Esophagus squamous epithelium (tissue), 5 donors: ENCODE results near the gene PAPSS2. TPM values are rescaled to one million over a fixed set of nuclear protein-coding genes. Genes with fewer than 3 reads are reported as not detected.
"Not testable (repeated sequence)": the region's sequence is repeated elsewhere in the genome, so short reads cannot be mapped to it uniquely, and the experiment has no call there.

Experiments
- DNase-seq: peaks from one replicate; lab custom pipeline; 2025; lab: John Stamatoyannopoulos, UW
- H3K27ac ChIP-seq, 4 donors: fragments of 200-600 bp; sonication (generic); one replicate each; pipeline ENCODE4 v1.5.1; 2016 to 2019; ENCODE audit warnings: mild to moderate bottlenecking in 1 of 4
- H3K27me3 ChIP-seq, 4 donors: fragments of 200-600 bp; sonication (generic); 1 replicate in 3 of 4; 2 replicates in 1 of 4; pipeline versions ENCODE4 v1.5.1 to v1.6.0; 2017 to 2021; ENCODE audit warnings: antibody characterized with exemption in 1 of 4
- H3K36me3 ChIP-seq, 3 donors: fragments of 200-600 bp; sonication (generic); one replicate each; pipeline ENCODE4 v1.5.1; 2016 to 2019
- H3K4me1 ChIP-seq, 3 donors: fragments of 200-600 bp; sonication (generic); one replicate each; pipeline ENCODE4 v1.5.1; 2017 to 2019
- H3K4me3 ChIP-seq, 4 donors: fragments of 200-600 bp; sonication (generic); 1 replicate in 3 of 4; 2 replicates in 1 of 4; pipeline ENCODE4 v1.5.1; 2016 to 2019; ENCODE audit warnings: mild to moderate bottlenecking in 2 of 4, moderate library complexity in 1 of 4
- H3K9me3 ChIP-seq, 3 donors: fragments of 200-600 bp; sonication (generic); one replicate each; pipeline ENCODE4 v1.5.1; 2016 to 2019
- POLR2A ChIP-seq, 4 donors: fragments of 450-650 bp; IDR thresholded peaks; one replicate each; pipeline ENCODE4 v1.6.1; 2017; ENCODE audit warnings: antibody characterized with exemption in 4 of 4, mild to moderate bottlenecking in 4 of 4, moderate library complexity in 3 of 4
- WGBS, 2 donors: methylation state at CpG; one replicate each; pipeline ENCODE4 v1.1.5; 2018; 5-methylcytosine and 5-hydroxymethylcytosine counted together
- intact Hi-C: fragments of 100-400 bp; cut with DNase I; formaldehyde crosslinking; loops from one replicate; pipeline ENCODE4 v1.15.0; 2022
- total RNA-seq, 4 donors: library from RNA; depleted of rRNA; stranded (reverse); fragments of >200 nt; gene quantifications; one replicate each; pipeline ENCODE4 v1.1.0, GENCODE V29; 2016
- TF ChIP-seq, protein P1 (sequence below), 6 experiments: fragments of 450-650 bp in 4 of 6; fragments of 200-600 bp in 2 of 6; sonication (generic) in 2 of 6; IDR thresholded peaks; one replicate each; pipeline ENCODE4 v1.5.1; 2016 to 2019; ENCODE audit warnings: antibody characterized with exemption in 6 of 6, mild to moderate bottlenecking in 4 of 6, moderate library complexity in 4 of 6
- donor health status: DM: yes; HTN: yes; CAD: no.

The PAPSS2 gene
- total RNA-seq, 4 donors from 2014 or later = 1.8 to 13.3 (median 11.0) TPM

DNA sequence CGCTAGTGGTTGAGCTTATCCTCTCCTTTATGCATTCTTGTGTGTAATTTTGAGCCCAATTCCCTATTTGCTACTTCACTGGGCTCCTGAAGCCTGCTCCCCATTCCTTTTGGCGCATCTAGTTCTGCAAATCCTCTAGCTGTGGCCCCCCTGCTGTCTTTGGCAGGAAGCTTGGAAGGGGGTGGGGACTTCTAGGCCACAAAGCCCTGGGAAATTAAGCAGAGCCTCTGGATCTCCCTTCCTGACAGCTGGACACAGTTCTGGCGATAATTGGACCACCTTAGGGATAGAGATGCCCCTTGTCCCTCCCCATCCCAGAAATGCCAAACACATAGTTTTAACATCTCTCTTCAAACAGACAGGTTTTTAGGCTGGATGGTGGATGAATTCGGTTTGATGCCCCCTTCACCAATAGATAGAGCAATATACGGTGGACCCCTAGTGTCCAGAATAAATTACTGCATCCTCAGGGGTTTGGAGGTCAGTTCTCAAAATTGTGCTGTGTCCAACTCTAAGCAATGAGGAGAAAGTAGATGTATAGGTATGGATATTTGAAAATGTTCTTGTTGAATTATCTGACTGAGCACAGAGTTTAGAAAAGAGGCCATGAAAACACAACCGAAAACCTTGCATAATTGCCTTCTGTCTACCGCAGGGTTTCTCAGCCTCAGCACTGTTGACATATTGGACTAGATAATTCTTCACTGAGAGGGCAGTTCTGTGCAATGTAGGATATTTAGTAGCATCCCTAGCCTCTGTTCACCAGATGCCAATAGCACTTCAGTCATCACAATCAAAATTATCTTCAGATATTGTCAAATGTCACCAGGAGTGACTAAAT lies 75.5 kb downstream of the PAPSS2 start:
- Histone ChIP-seq H3K36me3 (no peaks in the 10 kb centered on the region), H3K9me3 (no peaks in the 10 kb centered on the region), H3K4me1 (peaks cover 0 to 14% (median 4%) of the 10 kb centered on the region in 3 donors), H3K27ac (no peak overlapping the region), H3K27me3 (no peaks in the 10 kb centered on the region), H3K4me3 (no peak overlapping the region)
- TF ChIP-seq, protein P1, sequence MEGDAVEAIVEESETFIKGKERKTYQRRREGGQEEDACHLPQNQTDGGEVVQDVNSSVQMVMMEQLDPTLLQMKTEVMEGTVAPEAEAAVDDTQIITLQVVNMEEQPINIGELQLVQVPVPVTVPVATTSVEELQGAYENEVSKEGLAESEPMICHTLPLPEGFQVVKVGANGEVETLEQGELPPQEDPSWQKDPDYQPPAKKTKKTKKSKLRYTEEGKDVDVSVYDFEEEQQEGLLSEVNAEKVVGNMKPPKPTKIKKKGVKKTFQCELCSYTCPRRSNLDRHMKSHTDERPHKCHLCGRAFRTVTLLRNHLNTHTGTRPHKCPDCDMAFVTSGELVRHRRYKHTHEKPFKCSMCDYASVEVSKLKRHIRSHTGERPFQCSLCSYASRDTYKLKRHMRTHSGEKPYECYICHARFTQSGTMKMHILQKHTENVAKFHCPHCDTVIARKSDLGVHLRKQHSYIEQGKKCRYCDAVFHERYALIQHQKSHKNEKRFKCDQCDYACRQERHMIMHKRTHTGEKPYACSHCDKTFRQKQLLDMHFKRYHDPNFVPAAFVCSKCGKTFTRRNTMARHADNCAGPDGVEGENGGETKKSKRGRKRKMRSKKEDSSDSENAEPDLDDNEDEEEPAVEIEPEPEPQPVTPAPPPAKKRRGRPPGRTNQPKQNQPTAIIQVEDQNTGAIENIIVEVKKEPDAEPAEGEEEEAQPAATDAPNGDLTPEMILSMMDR (IDR thresholded peaks at IDR 0.05) = peak; percentile 21 to 74 (median 67)
- TF ChIP-seq POLR2A (IDR thresholded peaks at IDR 0.05) = no peak
- WGBS, 2 donors = 47 to 49% methylated on average over 7 of the region's 7 CpGs
- intact Hi-C loops = no loop called here
- DNase-seq = no peak

DNA sequence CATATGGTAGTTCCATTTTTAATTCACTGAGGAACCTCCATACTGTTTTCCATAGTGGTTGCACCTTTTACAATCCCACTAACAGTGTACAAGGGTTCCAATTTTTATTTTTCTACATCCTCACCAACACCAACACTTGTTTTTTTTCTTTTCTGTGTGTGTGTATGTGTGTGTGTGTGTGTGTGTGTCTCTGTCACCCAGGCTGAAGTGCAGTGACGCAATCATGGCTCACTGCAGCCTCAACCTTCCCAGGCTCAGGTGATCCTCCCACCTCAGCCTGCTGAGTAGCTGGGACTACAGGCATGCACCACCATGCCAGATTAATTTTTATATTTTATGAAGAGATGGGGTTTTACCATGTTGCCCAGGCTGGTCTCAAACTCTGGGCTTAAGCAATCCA lies 78.6 kb downstream of the PAPSS2 start:
- peaks cover 0 to 22% (median 4%) of the 10 kb centered on the region in 3 donors for H3K4me1 ChIP-seq
- WGBS, 2 donors = 83 to 100% methylated on average over 1 of the region's 1 CpG
- DNase-seq, H3K27me3 ChIP-seq, intact Hi-C loops, H3K36me3 ChIP-seq, H3K4me3 ChIP-seq, H3K9me3 ChIP-seq, H3K27ac ChIP-seq: not testable (repeated sequence)

DNA sequence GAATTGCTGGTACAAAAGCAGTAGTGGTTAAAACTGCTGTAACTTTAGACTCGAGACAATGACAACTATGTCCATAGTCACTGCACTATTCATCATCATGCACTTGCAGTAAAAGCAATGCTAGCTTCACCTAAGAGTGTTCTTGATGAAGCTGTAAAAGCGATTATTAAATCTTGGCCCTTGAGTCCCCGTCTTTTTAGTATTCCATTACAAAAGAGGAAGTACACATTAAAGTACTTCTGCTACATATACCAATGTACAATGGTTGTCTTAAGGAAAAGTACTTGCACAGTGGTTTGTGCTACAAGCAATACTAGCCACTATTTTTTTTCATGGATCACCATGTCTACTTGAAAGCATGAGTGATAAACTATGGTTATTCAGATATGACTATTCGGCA lies 80.0 kb downstream of the PAPSS2 start:
- no peak for DNase-seq
- intact Hi-C loops = no loop called here
- no peaks in the 10 kb centered on the region for H3K27me3 ChIP-seq
- no peaks in the 10 kb centered on the region for H3K9me3 ChIP-seq
- no peak for TF ChIP-seq POLR2A (IDR thresholded peaks at IDR 0.05)
- TF ChIP-seq, protein P1 (IDR thresholded peaks at IDR 0.05) = no peak
- whole genome bisulfite sequencing, 2 donors = 79 to 82% methylated on average over 4 of the region's 4 CpGs
- H3K4me1 ChIP-seq = peaks cover 0 to 20% (median 4%) of the 10 kb centered on the region in 3 donors
- peak overlapping the region in 1 of 4 donors; percentile 26 for H3K27ac ChIP-seq
- peaks cover 0 to 7% (median 0%) of the 10 kb centered on the region in 3 donors for H3K36me3 ChIP-seq
- H3K4me3 ChIP-seq = no peak overlapping the region

DNA sequence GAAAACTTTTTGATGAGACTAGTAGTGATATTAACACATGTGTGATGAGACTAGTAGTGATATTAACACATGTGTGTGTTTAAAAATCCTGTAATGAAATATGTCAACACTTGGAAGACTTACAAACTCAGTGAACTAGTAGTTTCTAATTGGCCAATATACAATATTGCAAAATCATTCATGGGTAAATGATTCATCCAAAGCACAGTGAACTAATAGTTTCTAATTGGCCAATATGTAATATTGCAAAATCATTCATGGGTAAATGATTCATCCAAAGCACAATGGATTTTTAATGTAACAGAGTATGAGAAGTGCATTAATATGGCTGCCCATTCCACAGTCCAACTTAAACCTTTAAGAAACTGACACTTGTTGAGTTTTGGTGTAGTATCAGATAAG lies 80.6 kb downstream of the PAPSS2 start:
- Histone ChIP-seq H3K4me3 (no peak overlapping the region), H3K9me3 (no peaks in the 10 kb centered on the region), H3K4me1 (peaks cover 0 to 15% (median 0%) of the 10 kb centered on the region in 3 donors), H3K36me3 (peaks cover 0 to 7% (median 0%) of the 10 kb centered on the region in 3 donors), H3K27me3 (no peaks in the 10 kb centered on the region), H3K27ac (peak overlapping the region in 2 of 4 donors; percentile 20 to 26)
- no peak for TF ChIP-seq POLR2A (IDR thresholded peaks at IDR 0.05)
- TF ChIP-seq, protein P1 (IDR thresholded peaks at IDR 0.05) = no peak
- intact Hi-C loops = no loop called here
- DNase-seq = no peak

DNA sequence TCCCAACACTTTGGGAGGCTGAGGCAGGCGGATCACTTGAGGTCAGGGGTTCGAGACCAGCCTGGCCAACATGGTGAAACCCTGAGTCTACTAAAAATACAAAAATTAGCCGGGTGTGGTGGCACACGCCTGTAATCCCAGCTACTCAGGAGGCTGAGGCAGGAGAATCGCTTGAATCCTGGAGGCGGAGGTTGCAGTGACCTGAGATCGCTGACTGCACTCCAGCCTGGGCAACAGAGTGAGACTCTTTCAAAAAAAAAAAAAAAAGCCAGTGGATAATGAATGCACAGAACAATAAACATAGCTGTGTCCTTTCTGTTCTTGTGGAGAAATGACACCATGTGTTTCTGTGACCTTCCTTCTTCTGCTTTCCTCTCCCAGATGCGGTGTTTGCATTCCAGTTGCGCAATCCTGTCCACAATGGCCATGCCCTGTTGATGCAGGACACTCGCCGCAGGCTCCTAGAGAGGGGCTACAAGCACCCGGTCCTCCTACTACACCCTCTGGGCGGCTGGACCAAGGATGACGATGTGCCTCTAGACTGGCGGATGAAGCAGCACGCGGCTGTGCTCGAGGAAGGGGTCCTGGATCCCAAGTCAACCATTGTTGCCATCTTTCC lies 83.4 kb downstream of the PAPSS2 start:
- intact Hi-C loops, H3K27ac ChIP-seq, H3K9me3 ChIP-seq, H3K36me3 ChIP-seq, H3K4me3 ChIP-seq, H3K27me3 ChIP-seq, DNase-seq: not testable (repeated sequence)
- H3K4me1 ChIP-seq = peaks cover 0 to 15% (median 0%) of the 10 kb centered on the region in 3 donors
- WGBS, 2 donors = 83 to 86% methylated on average over 10 to 11 of the region's 18 CpGs

DNA sequence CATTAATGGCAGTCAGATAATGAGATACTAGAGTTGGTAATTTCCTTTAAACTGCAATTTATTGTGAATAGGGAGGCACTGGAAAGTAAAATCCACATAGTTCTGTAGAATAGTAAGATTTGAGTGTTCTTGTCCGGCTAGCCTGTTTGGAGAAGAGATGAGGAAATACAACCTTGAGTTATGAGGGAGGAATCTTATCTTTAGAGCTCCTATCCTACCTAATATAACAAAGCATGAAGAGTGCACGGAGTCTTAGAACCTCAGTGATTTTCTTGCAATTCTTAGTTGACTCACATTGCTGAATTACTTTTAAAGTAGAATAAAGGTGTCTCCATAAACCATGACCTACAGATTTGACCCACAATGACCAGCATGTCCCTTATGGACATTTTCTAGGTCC lies 84.9 kb downstream of the PAPSS2 start:
- 92 to 97% methylated on average over 2 of the region's 2 CpGs for WGBS, 2 donors
- TF ChIP-seq POLR2A (IDR thresholded peaks at IDR 0.05) = no peak
- TF ChIP-seq, protein P1 (IDR thresholded peaks at IDR 0.05) = no peak
- intact Hi-C loops = no loop called here
- H3K9me3 ChIP-seq = no peaks in the 10 kb centered on the region
- peaks cover 0 to 25% (median under 1%) of the 10 kb centered on the region in 3 donors for H3K4me1 ChIP-seq
- no peak overlapping the region for H3K27ac ChIP-seq
- no peaks in the 10 kb centered on the region for H3K27me3 ChIP-seq
- H3K36me3 ChIP-seq = peaks cover 0 to 7% (median 0%) of the 10 kb centered on the region in 3 donors
- no peak overlapping the region for H3K4me3 ChIP-seq
- no peak for DNase-seq
